WERI-Rb-1 (cell line): ENCODE data around the gene TRIM72.
"Not testable (repeated sequence)": the region's sequence is repeated elsewhere in the genome, so short reads cannot be mapped to it uniquely, and the experiment has no call there.

ENCODE experiments used
- DNase-seq: peaks from one replicate; pipeline ENCODE4 v3.0.0-alpha.2; 2020
- H3K27ac ChIP-seq: fragments of 250-450 bp; sonication (Bioruptor Pico); 2 replicates; pipeline ENCODE4 v1.5.1; 2020; ENCODE audit warnings: mild to moderate bottlenecking, moderate library complexity
- H3K27me3 ChIP-seq: fragments of 250-450 bp; sonication (Bioruptor Pico); 2 replicates; pipeline ENCODE4 v1.5.1; 2021; ENCODE audit warnings: mild to moderate bottlenecking, low read depth, moderate library complexity; ENCODE audit not compliant: insufficient read depth, severe bottlenecking
- H3K36me3 ChIP-seq: fragments of 250-450 bp; sonication (Bioruptor Pico); 2 replicates; pipeline ENCODE4 v1.5.1; 2020; ENCODE audit warnings: mild to moderate bottlenecking, moderate library complexity
- H3K4me3 ChIP-seq: 2 replicates; pipeline ENCODE4 v1.5.1; 2011; ENCODE audit warnings: low read depth, mild to moderate bottlenecking, control low read depth, low read length
- H3K9me3 ChIP-seq: fragments of 250-450 bp; sonication (Bioruptor Pico); 2 replicates; pipeline ENCODE4 v1.5.1; 2021; ENCODE audit warnings: mild to moderate bottlenecking, moderate library complexity; ENCODE audit not compliant: severe bottlenecking
- CTCF ChIP-seq: IDR thresholded peaks from 2 replicates; pipeline ENCODE4 v1.5.1; 2011; ENCODE audit warnings: low read depth, mild to moderate bottlenecking, control low read depth, inconsistent platforms, low read length

TRIM72 gene

DNA sequence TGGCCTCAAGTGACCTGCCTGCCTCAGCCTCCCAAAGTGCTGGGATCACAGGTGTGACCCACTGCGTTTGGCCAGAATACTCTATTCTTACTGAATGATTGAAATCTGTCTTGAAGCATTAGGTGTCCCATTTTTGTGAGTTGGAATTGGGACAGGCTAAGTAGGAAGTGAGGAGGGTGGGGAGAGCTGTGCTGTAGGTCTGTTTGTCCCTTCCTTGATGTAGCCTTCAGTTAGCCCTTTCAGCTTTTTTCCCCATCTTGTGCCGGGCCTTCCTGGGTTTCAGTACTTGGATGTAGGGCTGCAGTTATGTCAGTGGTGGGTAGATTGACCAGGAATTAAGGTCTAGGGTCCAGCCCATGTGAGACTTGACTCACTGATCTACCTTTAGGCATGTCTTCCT is 20.0 kb upstream of the TRIM72 start:
- no peaks in the 10 kb centered on the region for H3K27me3 ChIP-seq
- H3K9me3 ChIP-seq, result no peaks in the 10 kb centered on the region
- peaks cover 85% of the 10 kb centered on the region for H3K36me3 ChIP-seq
- DNase-seq, result no peak
- no peak for TF ChIP-seq CTCF
- no peak overlapping the region for H3K4me3 ChIP-seq
- no peak overlapping the region for H3K27ac ChIP-seq

- no peak overlapping the region for H3K27ac ChIP-seq
- H3K27me3 ChIP-seq, result no peaks in the 10 kb centered on the region
- no peak overlapping the region for H3K4me3 ChIP-seq
- TF ChIP-seq CTCF, result no peak
- no peaks in the 10 kb centered on the region for H3K9me3 ChIP-seq
- DNase-seq, result no peak
- peaks cover 84% of the 10 kb centered on the region for H3K36me3 ChIP-seq
Measured at GRCh38 chr16:31194898-31195297, 19.0 kb upstream of the TRIM72 start.

- peaks cover 76% of the 10 kb centered on the region for H3K36me3 ChIP-seq
- not testable (repeated sequence) for H3K27ac ChIP-seq, H3K9me3 ChIP-seq, DNase-seq, H3K27me3 ChIP-seq, H3K4me3 ChIP-seq
Measured at GRCh38 chr16:31195861-31196260, 18.1 kb upstream of the TRIM72 start.

DNA sequence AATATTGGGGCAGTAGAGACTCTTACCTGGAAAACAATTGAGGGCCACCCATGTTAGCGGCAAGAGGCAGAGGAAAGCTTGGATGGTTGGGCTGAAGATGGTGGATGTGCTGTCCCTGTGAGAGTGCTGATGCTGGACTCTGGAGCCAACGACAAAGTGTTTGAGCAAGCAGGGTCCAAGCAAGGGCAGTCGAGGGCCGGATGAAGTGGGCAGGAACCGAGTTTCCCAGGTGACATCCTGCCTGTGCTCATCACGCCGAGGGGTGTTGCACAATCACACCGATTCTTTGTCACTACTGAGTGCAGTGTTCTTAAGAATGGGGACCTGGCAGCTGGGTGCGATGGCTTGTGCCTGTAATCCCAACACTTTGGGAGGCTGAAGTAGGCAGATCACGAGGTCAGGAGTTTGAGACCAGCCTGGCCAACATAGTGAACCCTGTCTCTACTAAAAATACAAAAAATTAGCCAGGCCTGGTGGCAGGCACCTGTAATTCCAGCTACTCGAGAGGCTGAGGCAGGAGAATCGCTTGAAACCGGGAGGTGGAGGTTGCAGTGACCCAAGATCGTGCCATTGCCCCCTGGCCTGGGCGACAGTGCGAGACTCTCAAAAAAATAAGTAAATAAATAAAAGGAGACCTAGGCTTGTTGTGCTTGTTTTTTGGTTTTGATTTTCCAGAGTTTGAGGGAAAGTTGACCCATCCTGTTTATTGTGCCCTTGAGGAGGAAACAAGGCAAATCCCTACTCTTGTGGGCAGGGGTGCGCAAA is 17.4 kb upstream of the TRIM72 start:
- Histone ChIP-seq H3K9me3 (no peaks in the 10 kb centered on the region), H3K27me3 (no peaks in the 10 kb centered on the region), H3K27ac (no peak overlapping the region), H3K4me3 (no peak overlapping the region), H3K36me3 (peaks cover 69% of the 10 kb centered on the region)
- no peak for DNase-seq
- TF ChIP-seq CTCF, result no peak

DNA sequence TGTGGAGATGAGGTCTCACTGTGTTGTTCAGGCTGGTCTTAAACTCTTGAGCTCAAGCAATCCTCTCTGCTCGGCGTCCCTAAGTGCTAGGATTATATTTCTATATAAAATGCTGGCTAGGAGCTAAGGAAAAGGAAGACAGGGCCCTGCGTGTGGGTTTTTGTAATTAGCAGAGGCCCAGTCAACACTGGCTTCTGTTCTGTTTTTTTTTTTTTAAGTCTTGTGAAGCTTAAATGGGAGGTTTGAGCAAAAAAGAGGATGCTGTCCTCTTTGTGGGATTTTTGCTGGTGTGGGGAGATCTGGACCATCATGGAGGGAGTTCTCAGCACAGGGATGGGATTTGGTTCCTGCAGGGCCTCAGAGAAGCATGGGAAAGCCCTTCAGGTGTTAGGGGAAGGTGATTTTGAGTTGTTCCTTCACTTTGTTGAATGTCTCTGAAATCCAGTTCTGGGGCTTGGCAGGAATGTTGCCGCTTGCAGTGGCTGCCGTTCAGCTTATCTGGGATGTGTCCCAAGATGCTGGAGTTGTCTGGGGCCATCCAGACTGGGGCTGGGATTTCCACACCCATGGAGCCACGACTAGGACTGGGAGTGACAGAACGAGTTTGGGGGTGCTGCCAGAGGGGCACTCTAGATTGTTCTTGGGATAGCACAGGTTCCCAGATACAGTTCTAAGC is 15.6 kb upstream of the TRIM72 start:
- no peak overlapping the region for H3K4me3 ChIP-seq

More for the DNA sequence above, 15.6 kb upstream of the TRIM72 start:
- Histone ChIP-seq H3K27ac (no peak overlapping the region), H3K36me3 (peaks cover 51% of the 10 kb centered on the region), H3K27me3 (no peaks in the 10 kb centered on the region), H3K9me3 (no peaks in the 10 kb centered on the region)
- TF ChIP-seq CTCF, result no peak
- no peak for DNase-seq
